PFSK-1 (cell line): ENCODE data around the gene MGA.

Source experiments
- FOXP2 ChIP-seq: optimal IDR thresholded peaks from 2 replicates; pipeline ENCODE3; 2011; ENCODE audit warnings: borderline replicate concordance, control low read depth, inconsistent platforms; ENCODE audit not compliant: insufficient read depth; ENCODE audit errors: extremely low read length, extremely low read depth
- POLR2AphosphoS5 ChIP-seq: IDR thresholded peaks from 2 replicates; pipeline ENCODE4 v1.6.1; 2012; ENCODE audit warnings: low read depth, mild to moderate bottlenecking, control low read depth, low read length, moderate library complexity
- SIN3A ChIP-seq: IDR thresholded peaks from 2 replicates; pipeline ENCODE4 v1.6.1; 2012; ENCODE audit warnings: mild to moderate bottlenecking, low read length, moderate library complexity, borderline replicate concordance; ENCODE audit not compliant: insufficient read depth
- TAF1 ChIP-seq: IDR thresholded peaks from 2 replicates; pipeline ENCODE4 v1.6.1; 2012; ENCODE audit warnings: low read length, control low read depth, borderline replicate concordance; ENCODE audit not compliant: insufficient read depth
- TF ChIP-seq, protein P1 (sequence below), 2 experiments: IDR thresholded peaks; 2 replicates each; pipeline versions ENCODE4 v1.6.1 to v1.8.0; 2011 to 2012; ENCODE audit warnings: low read depth in 2 of 2, low read length in 2 of 2, control low read depth in 1 of 2, inconsistent platforms in 1 of 2, mild to moderate bottlenecking in 1 of 2, moderate library complexity in 1 of 2; ENCODE audit not compliant: insufficient read depth in 1 of 2

Gene MGA

DNA sequence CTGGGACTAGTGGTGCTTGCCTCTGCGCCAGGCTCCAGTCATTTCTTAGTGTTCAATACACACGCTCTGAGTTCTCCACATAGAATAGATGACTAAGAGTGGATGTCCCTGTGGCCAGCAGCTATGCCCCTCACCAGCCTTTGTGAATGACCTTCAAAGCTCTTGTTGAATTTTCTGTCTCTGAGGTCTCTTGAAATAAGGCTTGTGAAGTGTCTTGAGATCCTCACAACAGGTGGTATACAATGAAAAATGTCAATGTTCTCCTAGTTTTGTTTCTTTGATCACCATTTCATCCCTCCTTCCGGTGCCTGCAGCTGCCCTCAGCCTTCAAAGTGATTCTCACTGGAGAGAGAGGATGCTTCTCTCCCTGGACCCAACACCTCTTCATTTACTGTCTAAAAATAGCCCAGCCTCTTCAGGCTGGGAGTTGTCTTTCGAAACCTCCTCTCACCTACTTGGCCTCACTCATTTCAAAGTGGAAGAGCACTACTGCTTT, 119.5 kb downstream of the MGA start:
- TF ChIP-seq TAF1 (no peak), FOXP2 (no peak), POLR2AphosphoS5 (no peak), SIN3A (no peak)
- TF ChIP-seq, protein P1, sequence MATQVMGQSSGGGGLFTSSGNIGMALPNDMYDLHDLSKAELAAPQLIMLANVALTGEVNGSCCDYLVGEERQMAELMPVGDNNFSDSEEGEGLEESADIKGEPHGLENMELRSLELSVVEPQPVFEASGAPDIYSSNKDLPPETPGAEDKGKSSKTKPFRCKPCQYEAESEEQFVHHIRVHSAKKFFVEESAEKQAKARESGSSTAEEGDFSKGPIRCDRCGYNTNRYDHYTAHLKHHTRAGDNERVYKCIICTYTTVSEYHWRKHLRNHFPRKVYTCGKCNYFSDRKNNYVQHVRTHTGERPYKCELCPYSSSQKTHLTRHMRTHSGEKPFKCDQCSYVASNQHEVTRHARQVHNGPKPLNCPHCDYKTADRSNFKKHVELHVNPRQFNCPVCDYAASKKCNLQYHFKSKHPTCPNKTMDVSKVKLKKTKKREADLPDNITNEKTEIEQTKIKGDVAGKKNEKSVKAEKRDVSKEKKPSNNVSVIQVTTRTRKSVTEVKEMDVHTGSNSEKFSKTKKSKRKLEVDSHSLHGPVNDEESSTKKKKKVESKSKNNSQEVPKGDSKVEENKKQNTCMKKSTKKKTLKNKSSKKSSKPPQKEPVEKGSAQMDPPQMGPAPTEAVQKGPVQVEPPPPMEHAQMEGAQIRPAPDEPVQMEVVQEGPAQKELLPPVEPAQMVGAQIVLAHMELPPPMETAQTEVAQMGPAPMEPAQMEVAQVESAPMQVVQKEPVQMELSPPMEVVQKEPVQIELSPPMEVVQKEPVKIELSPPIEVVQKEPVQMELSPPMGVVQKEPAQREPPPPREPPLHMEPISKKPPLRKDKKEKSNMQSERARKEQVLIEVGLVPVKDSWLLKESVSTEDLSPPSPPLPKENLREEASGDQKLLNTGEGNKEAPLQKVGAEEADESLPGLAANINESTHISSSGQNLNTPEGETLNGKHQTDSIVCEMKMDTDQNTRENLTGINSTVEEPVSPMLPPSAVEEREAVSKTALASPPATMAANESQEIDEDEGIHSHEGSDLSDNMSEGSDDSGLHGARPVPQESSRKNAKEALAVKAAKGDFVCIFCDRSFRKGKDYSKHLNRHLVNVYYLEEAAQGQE (IDR thresholded peaks at IDR 0.05; ENCODE audit: insufficient read depth in 1 of 2, low read depth in 2 of 2, low read length in 2 of 2): no peak

GRCh38 chr15:41780266-41780665, 120.1 kb downstream of the MGA start:
- no peak for TF ChIP-seq SIN3A

GRCh38 chr15:41780727-41781126, 120.5 kb downstream of the MGA start:
- no peak for TF ChIP-seq SIN3A
- no peak for TF ChIP-seq POLR2AphosphoS5
- no peak for TF ChIP-seq FOXP2
- no peak for TF ChIP-seq TAF1
- TF ChIP-seq, protein P1 (IDR thresholded peaks at IDR 0.05; ENCODE audit: insufficient read depth in 1 of 2, low read depth in 2 of 2, low read length in 2 of 2): no peak

DNA sequence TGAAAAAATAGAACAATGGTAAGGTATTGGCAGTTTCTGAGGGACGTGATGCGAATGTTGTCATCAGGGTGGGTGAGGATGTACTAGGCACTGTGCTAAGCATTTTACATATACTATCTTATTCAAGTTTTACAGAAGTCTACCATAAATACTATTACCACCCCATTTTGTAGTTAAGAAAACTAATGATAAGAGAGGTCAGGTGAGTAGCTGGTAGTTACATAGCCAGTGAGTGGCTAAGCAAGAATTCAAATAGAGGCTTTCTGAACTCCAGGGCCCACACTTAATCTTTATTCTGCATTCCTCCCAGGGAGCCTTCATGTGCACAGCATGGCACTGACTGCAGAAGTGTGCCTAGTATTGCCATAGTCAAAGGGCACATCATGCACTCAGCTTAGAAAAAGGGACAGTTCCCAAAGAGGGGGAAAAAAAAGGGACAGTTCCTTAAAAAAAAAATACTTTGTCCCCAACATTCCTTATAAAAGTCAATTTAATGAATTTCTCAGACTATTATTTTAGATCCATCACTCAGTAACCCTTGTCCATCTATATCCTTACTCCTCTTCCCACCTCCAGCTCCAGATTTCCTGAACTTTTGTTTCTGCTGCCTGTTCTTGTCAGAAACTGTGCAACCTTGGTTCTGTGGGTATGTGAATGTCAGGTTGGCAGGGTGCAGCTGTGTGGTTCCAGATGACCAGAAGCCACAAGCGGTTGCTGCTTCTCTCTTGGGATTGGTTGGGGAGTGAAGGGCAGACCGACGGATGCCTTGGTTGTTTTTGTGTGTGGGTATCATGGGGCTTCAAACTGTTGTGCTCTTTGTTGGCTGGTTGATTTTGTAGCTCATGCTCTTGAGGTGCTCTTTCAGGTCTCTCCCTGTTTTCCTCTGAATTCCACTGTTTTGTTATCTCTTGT, 122.4 kb downstream of the MGA start:
- no peak for TF ChIP-seq POLR2AphosphoS5
- TF ChIP-seq, protein P1 (IDR thresholded peaks at IDR 0.05; ENCODE audit: insufficient read depth in 1 of 2, low read depth in 2 of 2, low read length in 2 of 2): no peak
- no peak for TF ChIP-seq TAF1
- no peak for TF ChIP-seq SIN3A
- no peak for TF ChIP-seq FOXP2

GRCh38 chr15:41783296-41783695, 123.1 kb downstream of the MGA start:
- TF ChIP-seq TAF1: no peak
- TF ChIP-seq, protein P1 (IDR thresholded peaks at IDR 0.05; ENCODE audit: insufficient read depth in 1 of 2, low read depth in 2 of 2, low read length in 2 of 2): no peak
- no peak for TF ChIP-seq POLR2AphosphoS5
- no peak for TF ChIP-seq FOXP2
- TF ChIP-seq SIN3A: no peak
